Measurements from ENCODE around the gene COLEC11. TPM values are rescaled to one million over a fixed set of nuclear protein-coding genes. Genes with fewer than 3 reads are reported as not detected.

COLEC11 gene
- total RNA-seq, 4 donors from 2014 or later, result 2.1 to 19.1 (median 6.6) TPM

DNA sequence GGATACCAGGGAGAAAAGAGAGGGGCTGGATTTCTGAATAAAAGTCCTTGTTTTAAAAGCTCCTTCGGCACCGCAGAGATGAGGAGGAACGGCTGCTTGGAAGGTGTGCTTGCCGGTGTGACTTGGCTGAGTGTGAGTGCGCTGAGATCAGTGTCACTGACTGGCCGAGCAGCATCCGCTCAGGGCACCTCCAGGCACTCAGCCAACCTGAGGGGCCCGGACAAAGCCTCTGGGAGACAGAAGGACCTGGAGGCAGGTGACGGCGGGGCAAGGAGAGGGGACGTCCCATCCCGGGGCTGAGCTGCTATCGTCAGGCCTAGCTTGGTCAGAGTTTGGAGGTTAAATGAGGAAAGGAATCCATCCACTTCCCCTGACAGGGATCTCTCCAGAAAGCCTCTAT is 46.3 kb downstream of the COLEC11 start:
- Histone ChIP-seq H3K4me1 (no peaks in the 10 kb centered on the region), H3K4me3 (no peak overlapping the region), H3K27me3 (no peaks in the 10 kb centered on the region), H3K36me3 (no peaks in the 10 kb centered on the region), H3K27ac (replicated peaks in 1 of 4) (no peak overlapping the region), H3K9me3 (no peaks in the 10 kb centered on the region)
- TF ChIP-seq, protein P1, sequence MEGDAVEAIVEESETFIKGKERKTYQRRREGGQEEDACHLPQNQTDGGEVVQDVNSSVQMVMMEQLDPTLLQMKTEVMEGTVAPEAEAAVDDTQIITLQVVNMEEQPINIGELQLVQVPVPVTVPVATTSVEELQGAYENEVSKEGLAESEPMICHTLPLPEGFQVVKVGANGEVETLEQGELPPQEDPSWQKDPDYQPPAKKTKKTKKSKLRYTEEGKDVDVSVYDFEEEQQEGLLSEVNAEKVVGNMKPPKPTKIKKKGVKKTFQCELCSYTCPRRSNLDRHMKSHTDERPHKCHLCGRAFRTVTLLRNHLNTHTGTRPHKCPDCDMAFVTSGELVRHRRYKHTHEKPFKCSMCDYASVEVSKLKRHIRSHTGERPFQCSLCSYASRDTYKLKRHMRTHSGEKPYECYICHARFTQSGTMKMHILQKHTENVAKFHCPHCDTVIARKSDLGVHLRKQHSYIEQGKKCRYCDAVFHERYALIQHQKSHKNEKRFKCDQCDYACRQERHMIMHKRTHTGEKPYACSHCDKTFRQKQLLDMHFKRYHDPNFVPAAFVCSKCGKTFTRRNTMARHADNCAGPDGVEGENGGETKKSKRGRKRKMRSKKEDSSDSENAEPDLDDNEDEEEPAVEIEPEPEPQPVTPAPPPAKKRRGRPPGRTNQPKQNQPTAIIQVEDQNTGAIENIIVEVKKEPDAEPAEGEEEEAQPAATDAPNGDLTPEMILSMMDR (IDR thresholded peaks at IDR 0.05), result no peak
- TF ChIP-seq EP300 (IDR thresholded peaks at IDR 0.05), result no peak
- no peak for TF ChIP-seq POLR2A (IDR thresholded peaks at IDR 0.05; ENCODE audit: low read depth)
- no peak for TF ChIP-seq POLR2AphosphoS5 (IDR thresholded peaks at IDR 0.05)
- intact Hi-C loops (cut with DNase I), result no loop called here
- no peak for DNase-seq (ENCODE audit: extremely low spot score)
- WGBS, result 84% methylated on average over 13 of the region's 13 CpGs

DNA sequence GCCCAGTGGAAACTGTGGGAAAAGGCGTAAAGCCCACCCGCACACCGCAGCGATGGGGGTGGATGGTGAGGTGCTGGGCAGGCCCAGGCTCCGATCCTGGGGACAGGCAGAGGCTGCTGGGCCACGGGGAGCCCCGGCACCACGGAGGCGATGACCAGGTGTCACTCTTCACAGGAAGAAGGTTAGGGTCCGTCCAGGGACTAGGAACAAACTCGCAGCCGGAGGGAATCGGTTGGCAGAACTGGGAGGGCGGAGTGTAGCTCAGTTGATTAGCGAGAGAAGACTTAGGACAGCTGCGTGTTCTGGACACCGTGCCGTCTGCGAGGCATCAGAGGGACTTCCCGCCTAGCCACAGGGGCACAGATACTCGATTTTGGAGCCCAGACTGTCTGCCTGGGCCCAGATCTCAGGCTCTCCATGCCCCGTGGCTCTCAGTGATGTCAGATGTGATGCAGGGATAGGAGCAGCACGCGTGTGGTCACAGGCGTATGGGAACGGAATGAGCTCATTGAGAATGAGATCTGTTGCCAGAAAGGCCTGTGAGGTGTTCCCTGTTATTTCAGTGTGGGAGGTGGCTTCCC is 47.0 kb downstream of the COLEC11 start:
- DNase-seq (ENCODE audit: extremely low spot score), result no peak
- TF ChIP-seq EP300 (IDR thresholded peaks at IDR 0.05) (no peak), POLR2AphosphoS5 (IDR thresholded peaks at IDR 0.05) (no peak), POLR2A (IDR thresholded peaks at IDR 0.05; ENCODE audit: low read depth) (no peak)
- TF ChIP-seq, protein P1 (IDR thresholded peaks at IDR 0.05), result no peak
- Histone ChIP-seq H3K9me3 (no peaks in the 10 kb centered on the region), H3K27ac (replicated peaks in 1 of 4) (no peak overlapping the region), H3K27me3 (no peaks in the 10 kb centered on the region), H3K4me3 (no peak overlapping the region), H3K4me1 (no peaks in the 10 kb centered on the region), H3K36me3 (no peaks in the 10 kb centered on the region)
- 79% methylated on average over 26 of the region's 26 CpGs for WGBS
- intact Hi-C loops (cut with DNase I), result no loop called here

DNA sequence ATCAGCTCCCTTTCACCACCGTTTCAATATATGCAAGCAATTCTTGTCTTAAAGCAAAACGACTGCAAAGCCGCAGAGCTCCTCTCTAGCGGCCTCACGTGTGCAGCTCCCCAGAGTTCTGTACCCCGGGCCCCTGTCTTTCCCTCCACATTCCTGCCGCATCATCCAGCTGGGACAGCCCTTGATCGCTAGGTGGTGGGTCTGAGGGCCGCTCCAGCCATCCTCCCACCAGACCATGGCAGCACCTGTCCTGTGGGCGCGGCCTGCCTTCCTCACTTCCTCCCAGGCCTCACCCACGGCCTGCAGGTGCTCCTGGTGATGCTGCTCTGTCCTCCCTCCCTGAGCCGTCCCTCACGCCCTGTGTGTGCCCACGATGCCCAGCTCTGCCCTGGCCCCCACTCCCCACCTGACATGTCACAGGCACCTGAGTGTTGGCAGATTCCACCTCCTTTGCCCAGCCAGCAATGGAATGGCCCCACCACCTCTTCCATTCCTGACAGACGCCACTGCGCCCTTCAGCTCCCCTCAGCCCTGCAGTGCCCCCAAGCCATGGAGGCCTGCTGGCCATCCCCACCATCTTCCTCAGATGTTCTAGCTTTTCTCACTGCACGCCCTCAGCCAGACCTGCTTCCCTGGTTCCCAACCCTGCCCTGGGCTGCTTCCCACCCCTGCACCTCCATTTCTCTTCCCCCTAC is 47.8 kb downstream of the COLEC11 start:
- no peak overlapping the region for H3K4me3 ChIP-seq
- no peaks in the 10 kb centered on the region for H3K9me3 ChIP-seq
- no peaks in the 10 kb centered on the region for H3K36me3 ChIP-seq
- TF ChIP-seq POLR2AphosphoS5 (IDR thresholded peaks at IDR 0.05) (no peak), EP300 (IDR thresholded peaks at IDR 0.05) (no peak), POLR2A (IDR thresholded peaks at IDR 0.05; ENCODE audit: low read depth) (no peak)
- TF ChIP-seq, protein P1 (IDR thresholded peaks at IDR 0.05), result no peak
- no peaks in the 10 kb centered on the region for H3K27me3 ChIP-seq
- intact Hi-C loops (cut with DNase I), result no loop called here
- H3K27ac ChIP-seq (replicated peaks in 1 of 4), result no peak overlapping the region
- no peaks in the 10 kb centered on the region for H3K4me1 ChIP-seq
- no peak for DNase-seq (ENCODE audit: extremely low spot score)
- 91% methylated on average over 16 of the region's 18 CpGs for WGBS

DNA sequence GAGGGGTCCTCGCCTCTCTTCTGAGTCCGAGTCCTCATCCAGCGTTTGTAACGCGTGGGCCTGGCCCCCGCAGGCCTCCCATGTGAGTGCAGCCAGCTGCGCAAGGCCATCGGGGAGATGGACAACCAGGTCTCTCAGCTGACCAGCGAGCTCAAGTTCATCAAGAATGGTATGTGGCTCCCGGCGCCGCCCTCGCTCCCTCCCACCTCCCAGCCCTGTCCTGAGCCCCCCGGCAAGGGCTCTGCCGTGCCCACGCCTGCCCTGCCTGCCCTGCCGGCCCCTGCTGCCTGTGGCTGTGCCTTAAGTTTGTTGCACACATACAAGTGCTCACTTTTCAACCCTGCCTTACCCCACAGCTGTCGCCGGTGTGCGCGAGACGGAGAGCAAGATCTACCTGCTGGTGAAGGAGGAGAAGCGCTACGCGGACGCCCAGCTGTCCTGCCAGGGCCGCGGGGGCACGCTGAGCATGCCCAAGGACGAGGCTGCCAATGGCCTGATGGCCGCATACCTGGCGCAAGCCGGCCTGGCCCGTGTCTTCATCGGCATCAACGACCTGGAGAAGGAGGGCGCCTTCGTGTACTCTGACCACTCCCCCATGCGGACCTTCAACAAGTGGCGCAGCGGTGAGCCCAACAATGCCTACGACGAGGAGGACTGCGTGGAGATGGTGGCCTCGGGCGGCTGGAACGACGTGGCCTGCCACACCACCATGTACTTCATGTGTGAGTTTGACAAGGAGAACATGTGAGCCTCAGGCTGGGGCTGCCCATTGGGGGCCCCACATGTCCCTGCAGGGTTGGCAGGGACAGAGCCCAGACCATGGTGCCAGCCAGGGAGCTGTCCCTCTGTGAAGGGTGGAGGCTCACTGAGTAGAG is 48.7 kb downstream of the COLEC11 start:
- 94% methylated on average over 41 of the region's 48 CpGs for WGBS
- TF ChIP-seq EP300 (IDR thresholded peaks at IDR 0.05), result no peak
- no peak for TF ChIP-seq POLR2A (IDR thresholded peaks at IDR 0.05; ENCODE audit: low read depth)
- TF ChIP-seq, protein P1 (IDR thresholded peaks at IDR 0.05), result no peak
- no peak for TF ChIP-seq POLR2AphosphoS5 (IDR thresholded peaks at IDR 0.05)
- H3K4me3 ChIP-seq, result no peak overlapping the region
- H3K27ac ChIP-seq (replicated peaks in 1 of 4), result no peak overlapping the region
- no peaks in the 10 kb centered on the region for H3K9me3 ChIP-seq
- H3K36me3 ChIP-seq, result no peaks in the 10 kb centered on the region
- intact Hi-C loops (cut with DNase I), result no loop called here
- H3K27me3 ChIP-seq, result no peaks in the 10 kb centered on the region
- H3K4me1 ChIP-seq, result no peaks in the 10 kb centered on the region
- no peak for DNase-seq (ENCODE audit: extremely low spot score)

Data from esophagus muscularis mucosa (tissue), 4 donors.